DMS153 treated with DMSO at 0.1 percent for 48 hours (cell line): Measurements from ENCODE around the gene GARIN5A.

Experiments
- DNase-seq: peaks from one replicate; lab custom pipeline; 2025; ENCODE audit not compliant: unreplicated experiment; lab: John Stamatoyannopoulos, UW

The GARIN5A gene

DNA sequence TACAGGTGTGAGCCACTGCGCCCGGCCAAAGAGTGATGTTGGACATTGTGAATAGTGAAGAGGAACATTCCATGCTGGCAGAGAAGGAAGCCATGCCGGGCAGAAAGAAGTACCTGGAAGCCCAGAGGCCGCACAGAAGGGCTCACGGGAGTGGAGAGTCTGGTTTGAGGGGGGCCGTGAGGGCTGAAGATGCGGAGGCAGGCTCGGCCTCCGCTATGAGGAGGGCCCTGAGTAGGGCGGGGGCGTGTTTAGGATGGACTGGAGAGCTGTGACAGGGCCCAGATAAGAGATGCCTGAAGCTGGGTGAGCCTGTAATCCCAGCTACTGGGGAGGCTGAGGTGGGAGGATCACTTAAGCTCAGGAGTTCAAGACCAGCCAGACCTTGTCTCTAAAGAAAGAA is 32.7 kb upstream of the GARIN5A start:
- DNase-seq = no peak

GRCh38 chr19:50508843-50509190 is 32.2 kb upstream of the GARIN5A start:
- no peak for DNase-seq

DNA sequence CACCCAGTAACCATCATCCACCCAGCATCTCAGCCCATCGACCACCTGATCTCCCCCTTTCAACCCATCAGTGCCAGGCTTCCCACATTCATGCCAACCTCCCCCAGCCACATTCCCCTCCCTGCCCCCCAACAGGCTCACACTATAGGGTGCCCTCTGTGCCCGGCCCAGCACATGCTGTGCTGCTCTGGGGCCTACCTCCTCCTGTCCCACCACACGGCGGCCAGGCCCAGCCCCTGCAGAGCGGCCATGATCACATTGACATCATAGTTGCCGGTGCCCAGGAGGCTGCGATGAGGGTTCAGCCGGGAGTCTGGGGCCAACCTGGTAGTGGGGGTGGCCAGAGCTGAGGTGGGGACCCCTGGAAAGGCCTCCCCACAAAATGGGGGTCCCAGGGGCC is 30.7 kb upstream of the GARIN5A start:
- DNase-seq = no peak

GRCh38 chr19:50506700-50507099 is 30.1 kb upstream of the GARIN5A start:
- DNase-seq = no peak

- no peak for DNase-seq
Observed at GRCh38 chr19:50505856-50506611, 29.4 kb upstream of the GARIN5A start.

DNA sequence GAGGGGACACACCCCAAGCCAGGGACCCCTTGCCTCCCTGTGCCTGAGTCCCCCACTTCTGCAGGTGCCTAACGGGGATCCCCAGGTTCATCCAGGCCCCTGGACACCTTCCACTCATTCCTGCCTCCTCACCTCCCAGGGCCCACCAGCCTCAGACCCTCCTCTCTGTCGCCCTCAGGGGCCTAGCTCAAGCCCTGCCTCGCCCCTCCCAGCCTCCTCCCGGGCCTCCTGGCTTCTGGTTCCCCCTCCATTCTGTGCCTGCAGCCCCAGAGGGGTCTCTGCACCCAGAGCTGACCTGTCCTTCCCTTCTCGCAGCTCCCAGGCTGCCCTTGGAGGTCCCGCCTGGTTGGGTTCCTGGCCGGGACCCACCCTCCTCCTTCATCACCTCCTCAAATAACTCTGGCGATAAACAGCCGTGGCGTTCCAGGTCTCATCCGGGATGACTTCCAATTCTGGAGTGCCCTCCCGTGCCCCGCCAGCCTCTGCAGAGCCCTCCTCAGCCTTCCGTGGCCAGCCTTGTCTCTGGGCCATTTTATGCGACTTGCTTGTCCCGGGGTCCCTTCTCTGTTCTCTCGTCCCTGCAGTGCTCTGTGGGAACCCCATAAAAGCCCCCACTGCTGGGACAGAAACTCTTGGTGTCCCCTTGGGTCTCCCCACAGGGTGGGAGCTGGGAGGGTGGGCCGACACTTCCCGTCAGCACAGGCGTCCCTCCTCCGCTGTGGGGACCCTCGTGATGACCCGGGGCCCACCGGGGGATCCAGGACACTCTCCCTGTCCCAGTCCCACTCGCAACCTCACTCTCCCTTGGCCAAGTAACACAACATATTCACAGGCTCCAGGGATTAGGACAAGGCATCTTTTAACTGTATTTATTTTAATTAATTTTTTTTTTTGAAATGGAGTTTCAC is 25.2 kb upstream of the GARIN5A start:
- DNase-seq = no peak

GRCh38 chr19:50501186-50501567 is 24.5 kb upstream of the GARIN5A start:
- no peak for DNase-seq

DNA sequence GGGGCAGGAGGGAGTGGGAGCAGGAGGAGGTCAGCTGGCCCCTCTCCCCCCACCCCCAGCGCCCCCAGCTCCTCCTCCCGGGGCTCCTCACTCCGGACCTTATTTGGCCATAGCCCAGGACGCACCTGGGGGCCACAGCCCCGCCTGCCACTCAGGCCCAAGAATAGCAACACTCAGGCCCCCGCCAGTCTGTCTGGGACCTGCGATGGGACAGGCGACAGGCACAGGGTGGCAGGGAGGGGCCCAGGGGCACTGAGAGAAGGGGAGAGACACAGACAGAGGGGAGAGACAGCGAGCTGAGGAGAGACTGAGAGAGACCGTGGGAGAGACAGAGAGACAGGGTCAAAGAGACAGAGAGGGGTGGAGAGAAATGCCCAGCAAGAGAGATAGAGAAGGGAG is 24.1 kb upstream of the GARIN5A start:
- no peak for DNase-seq

DNA sequence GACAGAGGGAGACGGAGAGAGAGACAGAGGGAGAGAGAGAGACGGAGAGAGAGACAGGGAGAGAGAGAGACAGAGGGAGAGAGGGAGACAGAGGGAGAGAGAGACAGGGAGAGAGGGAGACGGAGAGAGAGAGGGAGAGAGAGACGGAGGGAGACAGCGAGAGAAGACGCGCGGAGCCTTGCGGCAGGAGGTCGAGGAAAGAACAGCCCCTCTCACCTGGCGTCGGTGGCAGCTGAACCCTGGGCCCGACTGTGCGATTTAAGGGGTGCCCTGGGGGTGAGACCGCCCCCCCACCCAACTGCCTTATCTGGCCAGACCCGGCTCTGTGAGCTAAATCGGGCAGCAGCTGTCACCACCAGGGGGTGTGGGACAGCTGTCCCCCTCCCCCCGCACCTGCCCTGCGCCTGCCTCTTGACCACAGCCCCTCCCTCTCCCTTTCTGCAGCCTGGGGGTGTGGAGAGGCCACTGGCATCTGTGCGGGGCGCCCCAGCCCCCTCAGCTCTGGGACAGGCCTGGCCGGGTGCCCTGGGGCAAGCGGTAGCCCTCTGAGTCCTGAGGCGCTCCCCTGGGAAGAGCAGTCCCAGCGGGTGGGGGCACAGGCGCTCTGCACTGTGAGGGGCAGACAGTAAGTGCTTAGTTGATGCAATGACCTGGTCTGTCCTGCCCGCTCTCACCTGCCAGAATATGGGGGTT is 23.6 kb upstream of the GARIN5A start:
- DNase-seq = no peak

DNA sequence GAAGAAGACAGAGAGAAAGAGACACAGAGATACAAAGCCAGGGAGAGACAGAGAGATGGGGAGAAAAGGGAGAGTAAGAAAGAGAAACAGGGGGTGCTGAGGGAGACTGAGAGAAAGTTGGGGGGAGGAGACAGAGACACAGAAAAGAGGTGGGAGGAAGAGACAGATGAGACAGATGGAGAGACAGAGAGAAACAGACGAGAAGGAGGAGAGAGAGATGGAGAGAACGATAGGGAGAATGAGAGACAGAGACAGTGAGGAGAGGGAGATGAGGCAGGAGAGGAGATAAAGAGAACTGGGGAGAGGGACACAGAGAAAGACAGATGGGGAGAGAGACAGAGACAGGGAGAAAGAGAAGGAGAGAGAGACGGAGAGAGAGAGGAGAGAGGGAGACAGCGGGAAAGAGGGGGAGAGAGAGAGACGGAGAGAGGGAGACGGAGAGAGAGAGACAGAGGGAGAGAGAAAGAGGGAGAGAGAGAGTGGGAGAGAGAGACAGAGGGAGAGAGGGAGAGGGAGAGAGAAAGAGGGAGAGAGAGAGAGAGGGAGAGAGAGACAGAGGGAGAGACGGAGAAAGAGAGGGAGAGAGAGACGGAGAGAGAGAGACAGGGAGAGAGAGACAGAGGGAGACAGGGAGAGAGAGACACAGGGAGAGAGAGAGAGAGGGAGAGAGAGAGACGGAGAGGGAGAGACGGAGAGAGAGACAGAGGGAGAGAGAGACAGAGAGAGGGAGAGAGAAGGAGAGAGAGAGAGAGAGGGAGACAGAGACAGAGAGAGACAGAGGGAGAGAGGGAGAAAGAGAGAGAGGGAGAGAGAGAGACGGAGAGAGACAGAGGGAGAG is 21.8 kb upstream of the GARIN5A start:
- no peak for DNase-seq

- DNase-seq = no peak
Observed at GRCh38 chr19:50497022-50497405, 20.4 kb upstream of the GARIN5A start.

DNA sequence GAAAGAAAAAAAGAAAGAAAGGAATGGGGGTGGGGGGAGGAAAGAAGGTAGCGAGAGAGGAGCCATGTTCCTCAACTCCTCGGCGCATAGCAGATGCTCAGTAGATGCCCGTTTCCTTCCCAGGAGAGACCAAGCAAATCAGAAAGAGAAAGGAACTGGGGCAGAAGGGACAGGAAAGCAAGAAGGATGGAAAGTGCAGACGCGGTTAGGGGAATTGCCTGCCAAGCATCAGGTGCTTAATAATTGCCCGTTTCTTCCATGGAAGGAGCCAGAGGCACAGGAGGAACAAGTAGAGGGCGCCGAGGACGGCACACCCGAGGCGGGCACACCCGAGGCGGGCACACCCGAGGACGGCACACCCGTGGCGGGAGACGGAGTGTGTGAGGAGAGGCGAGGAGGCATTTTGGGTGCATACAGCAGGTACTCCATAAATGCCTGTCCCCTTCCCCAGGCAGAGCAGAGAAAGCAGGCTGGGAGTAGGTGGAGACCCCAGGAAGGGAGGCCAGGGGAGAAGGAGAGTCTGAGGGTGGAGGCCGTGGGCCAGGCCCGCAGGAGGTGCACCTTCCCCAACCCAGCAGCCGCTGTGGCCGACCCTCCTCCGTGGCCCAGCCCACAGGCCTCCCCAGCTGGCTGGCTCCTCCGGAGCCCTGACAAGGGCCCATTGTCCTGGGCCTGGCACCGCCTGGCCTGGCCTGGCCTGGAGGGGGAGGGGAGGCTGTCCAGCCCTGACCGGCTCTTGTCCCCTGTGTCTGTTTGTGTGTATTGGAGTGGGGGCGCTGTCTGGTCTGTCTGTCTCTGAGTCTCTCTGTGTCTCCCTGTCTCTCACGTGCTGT is 19.8 kb upstream of the GARIN5A start:
- no peak for DNase-seq

GRCh38 chr19:50495020-50495531 is 18.4 kb upstream of the GARIN5A start:
- DNase-seq = no peak

- no peak for DNase-seq
Observed at GRCh38 chr19:50494186-50495019, 17.8 kb upstream of the GARIN5A start.

GRCh38 chr19:50493171-50493570 is 16.5 kb upstream of the GARIN5A start:
- DNase-seq = no peak

GRCh38 chr19:50492303-50493052 is 15.8 kb upstream of the GARIN5A start:
- DNase-seq = no peak

- no peak for DNase-seq
Observed at GRCh38 chr19:50490991-50491472, 14.4 kb upstream of the GARIN5A start.

DNA sequence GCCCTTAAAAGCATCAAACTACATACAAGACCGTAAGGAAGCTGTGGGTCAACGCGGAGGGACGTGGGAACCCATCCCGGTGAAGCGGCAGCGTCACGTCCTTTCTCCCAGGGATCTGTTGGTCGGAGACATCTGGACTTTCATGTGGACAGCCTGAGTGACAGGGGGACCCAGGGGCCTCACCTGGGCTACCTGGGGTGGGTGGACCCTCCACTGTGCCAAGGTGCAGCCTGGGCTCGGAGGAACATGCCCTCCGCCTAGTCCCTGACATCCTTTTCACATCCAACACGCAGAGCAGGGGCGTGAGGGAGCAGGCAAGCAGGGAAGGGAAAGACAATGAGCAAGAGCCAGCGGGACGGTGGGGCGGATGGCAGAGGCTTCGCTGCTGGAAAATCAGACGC is 13.8 kb upstream of the GARIN5A start:
- no peak for DNase-seq
